Heart left ventricle (tissue), 13 donors: ENCODE data around the gene CYP4F2.

Source experiments
- CTCF ChIP-seq, 12 donors: fragments of 200-600 bp; sonication (generic) in 4 of 12; IDR thresholded peaks; one replicate each; pipeline versions ENCODE4 v1.5.0 to v1.8.0; 2018 to 2022; ENCODE audit warnings: antibody characterized with exemption in 12 of 12, mild to moderate bottlenecking in 5 of 12
- POLR2A ChIP-seq, 2 donors: fragments of 450-650 bp; IDR thresholded peaks; one replicate each; pipeline ENCODE4 v1.6.1; 2017; ENCODE audit warnings: antibody characterized with exemption in 2 of 2, mild to moderate bottlenecking in 2 of 2, moderate library complexity in 2 of 2
- donor health status: ischemic (EF 13 %, LVEDD 7.1; RV severe dilation, severe dysfunction).
- donor health status: DM: no; HTN: yes; CAD: no.
- donor health status: DM: no; HTN: no; CAD: no.
- donor health status: ischemic (EF 25% LVEDD 6.9; RV normal size, moderate dysfunction).
- donor health status: ischemic (EF 25% LVEDD 5.7; RV mildly dilated, moderate dysfunction).
- donor health status: ischemic (EF 35%, LVEDD 5.7; RV mildly dilated, moderate dysfunction).
- donor health status: nonischemic (EF 11% LVEDD 7.7; RV severe dilation, severe dysfunction).
- donor health status: DM: yes; HTN: yes; CAD: no.
- donor health status: PGD.
- donor health status: ischemic (EF 29% LVEDD 5.4; RV normal size, mild dysfunction).
- donor health status: nonischemic (EF 23%, LVEDD 6.1; RV moderate dilation, normal function).

- TF ChIP-seq POLR2A (IDR thresholded peaks at IDR 0.05) (no peak), CTCF (IDR thresholded peaks at IDR 0.05) (no peak)
These were observed 37.4 kb upstream of the CYP4F2 start for GRCh38 chr19:15935167-15935702.
